SU-DHL-6 (cell line): Measurements from ENCODE around the gene NT5DC2.

Experiments used
- EZH2phosphoT487 ChIP-seq: fragments of 200-600 bp; sonication (generic), shearing (Covaris generic); conservative IDR thresholded peaks from 2 replicates; pipeline ENCODE4 v1.6.1; 2018; ENCODE audit warnings: mild to moderate bottlenecking, antibody characterized with exemption, low read length, moderate library complexity, mixed read lengths
- TF ChIP-seq, protein P1 (sequence below): fragments of 200-600 bp; sonication (generic); IDR thresholded peaks from one replicate; pipeline ENCODE4 v1.5.1; 2017; ENCODE audit warnings: antibody characterized with exemption, mild to moderate bottlenecking, low read length, moderate library complexity; ENCODE audit not compliant: insufficient read depth, poor library complexity, severe bottlenecking

DNA sequence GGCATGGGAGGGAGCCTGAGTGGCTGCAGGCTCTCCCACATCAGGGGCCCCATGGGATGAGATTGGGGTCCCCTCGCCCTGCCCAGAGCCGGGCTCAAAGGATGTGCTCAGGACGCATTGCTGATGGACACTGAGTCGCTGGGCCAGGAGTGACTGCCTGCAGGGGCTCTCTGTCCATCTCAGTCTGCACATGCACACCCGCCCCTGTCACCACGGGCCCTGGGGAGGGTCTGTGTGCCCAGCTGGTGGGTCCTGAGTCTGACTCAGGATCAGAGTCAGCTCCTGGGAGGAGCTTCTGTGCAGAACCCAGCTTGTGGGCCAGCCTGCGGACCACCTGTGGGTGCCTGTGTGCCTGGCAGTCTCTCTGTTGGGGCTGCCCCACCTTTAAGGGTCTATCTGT, 20.4 kb downstream of the NT5DC2 start:
- TF ChIP-seq, protein P1, sequence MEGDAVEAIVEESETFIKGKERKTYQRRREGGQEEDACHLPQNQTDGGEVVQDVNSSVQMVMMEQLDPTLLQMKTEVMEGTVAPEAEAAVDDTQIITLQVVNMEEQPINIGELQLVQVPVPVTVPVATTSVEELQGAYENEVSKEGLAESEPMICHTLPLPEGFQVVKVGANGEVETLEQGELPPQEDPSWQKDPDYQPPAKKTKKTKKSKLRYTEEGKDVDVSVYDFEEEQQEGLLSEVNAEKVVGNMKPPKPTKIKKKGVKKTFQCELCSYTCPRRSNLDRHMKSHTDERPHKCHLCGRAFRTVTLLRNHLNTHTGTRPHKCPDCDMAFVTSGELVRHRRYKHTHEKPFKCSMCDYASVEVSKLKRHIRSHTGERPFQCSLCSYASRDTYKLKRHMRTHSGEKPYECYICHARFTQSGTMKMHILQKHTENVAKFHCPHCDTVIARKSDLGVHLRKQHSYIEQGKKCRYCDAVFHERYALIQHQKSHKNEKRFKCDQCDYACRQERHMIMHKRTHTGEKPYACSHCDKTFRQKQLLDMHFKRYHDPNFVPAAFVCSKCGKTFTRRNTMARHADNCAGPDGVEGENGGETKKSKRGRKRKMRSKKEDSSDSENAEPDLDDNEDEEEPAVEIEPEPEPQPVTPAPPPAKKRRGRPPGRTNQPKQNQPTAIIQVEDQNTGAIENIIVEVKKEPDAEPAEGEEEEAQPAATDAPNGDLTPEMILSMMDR: no peak
- TF ChIP-seq EZH2phosphoT487: no peak
